Colonic mucosa (tissue), 4 donors: ENCODE measurements around the gene DDX54. TPM values are rescaled to one million over a fixed set of nuclear protein-coding genes. Genes with fewer than 3 reads are reported as not detected.

ENCODE experiments used
- DNase-seq: peaks from one replicate; pipeline ENCODE4 v3.0.0-alpha.2; 2020
- H3K27ac ChIP-seq: fragments of 200-600 bp; one replicate; pipeline ENCODE4 v1.8.0; 2021
- H3K27me3 ChIP-seq: fragments of 200-600 bp; one replicate; pipeline ENCODE4 v1.8.0; 2021
- H3K36me3 ChIP-seq: fragments of 200-600 bp; one replicate; pipeline ENCODE4 v1.8.0; 2021
- H3K4me1 ChIP-seq: fragments of 200-600 bp; one replicate; pipeline ENCODE4 v1.8.0; 2021; ENCODE audit warnings: mild to moderate bottlenecking
- H3K4me3 ChIP-seq: fragments of 200-600 bp; one replicate; pipeline ENCODE4 v1.8.0; 2021
- H3K9ac ChIP-seq, 2 donors: one replicate each; pipeline ENCODE4 v1.7.0; 2013; ENCODE audit warnings: control low read depth in 2 of 2, low read depth in 2 of 2, low read length in 2 of 2
- H3K9me3 ChIP-seq: fragments of 200-600 bp; one replicate; pipeline ENCODE4 v1.8.0; 2021
- intact Hi-C: fragments of 100-400 bp; cut with DNase I; formaldehyde crosslinking; loops from one replicate; pipeline ENCODE4 v1.14.1; 2022
- total RNA-seq, 2 donors: library from RNA; stranded (reverse); fragmentation: NEBNext Ultra II Directional in 1 of 2; extraction: Animal tissue kit (Norgen Biotek cat#: 25700) in 1 of 2; gene quantifications; one replicate each; pipeline ENCODE4 v1.2.1, GENCODE V29; 2021
- TF ChIP-seq, protein P1 (sequence below): fragments of 200-600 bp; IDR thresholded peaks from one replicate; pipeline ENCODE4 v1.8.0; 2022; ENCODE audit warnings: antibody characterized with exemption, mild to moderate bottlenecking
- donor health status: healthy.
- donor health status: DM: no; HTN: no; CAD: no.
- donor health status: DM: no; HTN: no; CAD: no.

Gene DDX54
- total RNA-seq, 2 donors from 2014 or later = 54.8 to 98.3 TPM

DNA sequence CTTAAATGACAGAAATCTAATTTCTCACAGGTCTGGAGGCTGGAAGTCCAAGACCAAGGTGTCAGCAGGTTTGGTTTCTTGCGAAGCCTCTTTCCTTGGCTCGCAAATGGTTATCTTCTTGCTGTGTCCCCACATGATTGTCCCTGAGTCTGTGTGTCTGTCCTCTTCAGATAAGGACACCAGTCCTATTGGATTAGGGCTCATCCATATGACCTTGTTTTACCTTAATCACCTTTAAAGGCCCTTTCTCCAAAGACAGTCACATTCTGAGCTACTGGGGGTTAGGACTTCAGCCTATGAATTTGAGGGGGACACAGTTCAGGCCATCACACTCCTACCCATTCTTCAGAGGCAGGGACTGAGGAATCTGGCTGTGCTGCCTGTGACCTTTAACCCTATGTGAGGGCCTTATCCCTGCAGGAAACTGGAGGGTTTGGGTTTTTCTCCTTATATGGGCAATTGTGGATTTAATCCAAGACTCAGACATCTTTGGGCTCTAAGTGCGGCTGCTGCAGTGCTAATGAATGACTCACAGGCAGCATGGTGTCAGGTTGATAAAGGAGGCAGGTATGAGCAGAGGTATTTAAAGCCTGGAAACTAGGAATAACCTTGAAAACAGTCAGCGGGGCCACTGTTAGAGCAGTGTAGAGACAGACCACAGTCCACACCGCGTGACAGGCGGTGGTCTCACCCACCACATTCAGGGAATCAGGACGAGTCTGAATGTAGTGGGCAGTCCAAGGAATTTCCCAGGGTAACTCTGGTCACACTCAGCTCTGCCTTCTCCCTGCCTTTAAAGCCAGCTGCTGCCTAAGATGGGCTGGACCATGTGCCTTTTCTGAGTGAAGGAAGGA, 46.2 kb upstream of the DDX54 start:
- Histone ChIP-seq H3K27ac (no peak overlapping the region), H3K36me3 (peaks cover 5% of the 10 kb centered on the region), H3K4me1 (peaks cover 5% of the 10 kb centered on the region), H3K9me3 (no peaks in the 10 kb centered on the region), H3K9ac (no peak overlapping the region), H3K4me3 (no peak overlapping the region), H3K27me3 (no peaks in the 10 kb centered on the region)
- TF ChIP-seq, protein P1, sequence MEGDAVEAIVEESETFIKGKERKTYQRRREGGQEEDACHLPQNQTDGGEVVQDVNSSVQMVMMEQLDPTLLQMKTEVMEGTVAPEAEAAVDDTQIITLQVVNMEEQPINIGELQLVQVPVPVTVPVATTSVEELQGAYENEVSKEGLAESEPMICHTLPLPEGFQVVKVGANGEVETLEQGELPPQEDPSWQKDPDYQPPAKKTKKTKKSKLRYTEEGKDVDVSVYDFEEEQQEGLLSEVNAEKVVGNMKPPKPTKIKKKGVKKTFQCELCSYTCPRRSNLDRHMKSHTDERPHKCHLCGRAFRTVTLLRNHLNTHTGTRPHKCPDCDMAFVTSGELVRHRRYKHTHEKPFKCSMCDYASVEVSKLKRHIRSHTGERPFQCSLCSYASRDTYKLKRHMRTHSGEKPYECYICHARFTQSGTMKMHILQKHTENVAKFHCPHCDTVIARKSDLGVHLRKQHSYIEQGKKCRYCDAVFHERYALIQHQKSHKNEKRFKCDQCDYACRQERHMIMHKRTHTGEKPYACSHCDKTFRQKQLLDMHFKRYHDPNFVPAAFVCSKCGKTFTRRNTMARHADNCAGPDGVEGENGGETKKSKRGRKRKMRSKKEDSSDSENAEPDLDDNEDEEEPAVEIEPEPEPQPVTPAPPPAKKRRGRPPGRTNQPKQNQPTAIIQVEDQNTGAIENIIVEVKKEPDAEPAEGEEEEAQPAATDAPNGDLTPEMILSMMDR = no peak
- no peak for DNase-seq
- intact Hi-C loops = no loop called here

- intact Hi-C loops = no loop called here
- Histone ChIP-seq H3K9ac (no peak overlapping the region), H3K27me3 (no peaks in the 10 kb centered on the region), H3K4me3 (no peak overlapping the region), H3K4me1 (peaks cover 5% of the 10 kb centered on the region), H3K36me3 (peaks cover 5% of the 10 kb centered on the region), H3K27ac (no peak overlapping the region), H3K9me3 (no peaks in the 10 kb centered on the region)
- no peak for DNase-seq
- TF ChIP-seq, protein P1 = no peak
Observed at GRCh38 chr12:113230315-113231234, 45.3 kb upstream of the DDX54 start.

DNA sequence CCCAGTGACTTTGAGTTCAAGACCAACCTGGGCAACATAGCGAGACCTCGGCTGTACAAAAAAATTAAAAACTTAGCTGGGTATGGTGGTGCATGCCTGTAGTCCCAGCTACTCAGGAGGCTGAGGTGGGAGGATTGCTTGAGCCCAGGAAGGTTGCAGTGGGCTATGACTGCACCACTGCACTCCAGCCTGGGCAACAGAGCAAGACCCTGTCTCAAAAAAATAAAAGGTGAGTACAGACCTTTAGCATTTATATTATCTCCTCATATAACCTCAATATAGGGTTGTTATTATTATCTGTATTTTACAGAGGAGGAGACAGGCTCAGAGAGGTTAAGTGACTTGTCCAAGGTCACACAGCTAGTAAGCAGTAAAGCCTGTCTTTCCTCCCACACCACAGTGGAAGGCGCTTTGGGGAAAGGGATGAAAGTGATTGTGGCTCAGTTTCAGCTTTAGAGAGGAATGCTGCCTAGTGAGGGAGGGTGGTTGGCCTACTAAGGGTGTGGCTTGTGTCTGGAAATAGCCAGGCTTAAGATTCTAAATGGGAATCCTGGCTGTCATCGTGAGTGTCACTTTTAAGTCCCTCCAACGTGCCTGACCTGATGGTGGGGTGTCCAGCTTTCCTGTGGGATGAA, 43.2 kb upstream of the DDX54 start:
- TF ChIP-seq, protein P1 = no peak
- Histone ChIP-seq H3K27ac (peak overlapping the region; percentile 6), H3K9me3 (no peaks in the 10 kb centered on the region), H3K36me3 (peaks cover 5% of the 10 kb centered on the region), H3K4me1 (peaks cover 12% of the 10 kb centered on the region), H3K27me3 (no peaks in the 10 kb centered on the region), H3K4me3 (no peak overlapping the region), H3K9ac (peak overlapping the region in 1 of 2 donors; percentile 6)
- DNase-seq = no peak
- intact Hi-C loops = no loop called here

GRCh38 chr12:113227686-113228391, 42.6 kb upstream of the DDX54 start:
- Histone ChIP-seq H3K27me3 (no peaks in the 10 kb centered on the region), H3K4me3 (no peak overlapping the region), H3K4me1 (peaks cover 12% of the 10 kb centered on the region), H3K36me3 (peaks cover 5% of the 10 kb centered on the region), H3K27ac (no peak overlapping the region), H3K9ac (no peak overlapping the region), H3K9me3 (no peaks in the 10 kb centered on the region)
- TF ChIP-seq, protein P1 = no peak
- no peak for DNase-seq
- intact Hi-C loops = no loop called here
